Fibroblast of lung (primary cell): ENCODE results near the gene CCR7. TPM values are rescaled to one million over a fixed set of nuclear protein-coding genes. Genes with fewer than 3 reads are reported as not detected.

Source experiments
- DNase-seq, 2 donors: peaks; one replicate each; pipeline versions ENCODE4 v3.0.0 to v3.0.0-alpha.2; 2010; ENCODE audit warnings: low read depth in 2 of 2
- H2AFZ ChIP-seq: 2 replicates; pipeline ENCODE4 v1.5.1; 2012; ENCODE audit warnings: low read length, control low read depth, inconsistent platforms
- H3K27ac ChIP-seq: 2 replicates; pipeline ENCODE4 v1.5.1; 2011; ENCODE audit warnings: low read length, control low read depth; ENCODE audit not compliant: insufficient read depth
- H3K27me3 ChIP-seq: 2 replicates; pipeline ENCODE4 v1.5.1; 2011; ENCODE audit warnings: mild to moderate bottlenecking, low read length; ENCODE audit not compliant: control insufficient read depth, insufficient read depth
- H3K36me3 ChIP-seq: 2 replicates; pipeline ENCODE4 v1.5.1; 2011; ENCODE audit warnings: low read length; ENCODE audit not compliant: control insufficient read depth, insufficient read depth
- H3K4me1 ChIP-seq: 2 replicates; pipeline ENCODE4 v1.5.1; 2011; ENCODE audit warnings: low read length; ENCODE audit not compliant: control insufficient read depth, insufficient read depth; ENCODE audit errors: extremely low read depth
- H3K4me2 ChIP-seq: 2 replicates; pipeline ENCODE4 v1.5.1; 2011; ENCODE audit warnings: low read length, control low read depth; ENCODE audit not compliant: insufficient read depth; ENCODE audit errors: extremely low read depth
- H3K4me3 ChIP-seq, 4 experiments: fragments of 200-600 bp in 1 of 4; sonication (generic) in 1 of 4; replicated peaks in 1 of 4; 2 replicates each; pipeline ENCODE4 v1.5.1; 2011 to 2016; ENCODE audit warnings: low read length in 4 of 4, low read depth in 3 of 4, mild to moderate bottlenecking in 3 of 4, control low read depth in 2 of 4, inconsistent platforms in 1 of 4, mixed read lengths in 1 of 4; ENCODE audit not compliant: insufficient read depth in 1 of 4; ENCODE audit errors: control extremely low read depth in 1 of 4
- H3K79me2 ChIP-seq: 2 replicates; pipeline ENCODE4 v1.5.1; 2012; ENCODE audit warnings: mild to moderate bottlenecking, low read length, inconsistent platforms; ENCODE audit not compliant: control insufficient read depth, insufficient read depth
- H3K9ac ChIP-seq: 2 replicates; pipeline ENCODE4 v1.5.1; 2011; ENCODE audit warnings: mild to moderate bottlenecking, low read length, control low read depth; ENCODE audit not compliant: insufficient read depth
- H3K9me3 ChIP-seq: 2 replicates; pipeline ENCODE4 v1.5.1; 2012; ENCODE audit warnings: low read depth, low read length; ENCODE audit not compliant: control insufficient read depth, insufficient read depth
- H4K20me1 ChIP-seq: 2 replicates; pipeline ENCODE4 v1.5.1; 2011; ENCODE audit warnings: low read length; ENCODE audit not compliant: control insufficient read depth, insufficient read depth; ENCODE audit errors: extremely low read depth
- CTCF ChIP-seq, 2 donors: IDR thresholded peaks in 1 of 2; conservative IDR thresholded peaks in 1 of 2; 1 replicate in 1 of 2; 2 replicates in 1 of 2; pipeline ENCODE4 v1.5.1; 2011 to 2012; ENCODE audit warnings: low read length in 2 of 2, control low read depth in 1 of 2, inconsistent platforms in 1 of 2, low read depth in 1 of 2, mild to moderate bottlenecking in 1 of 2
- EZH2 ChIP-seq: IDR thresholded peaks from 2 replicates; pipeline ENCODE4 v1.5.1; 2012; ENCODE audit warnings: low read length, control low read depth, mild to moderate bottlenecking; ENCODE audit errors: missing control alignments
- polyA plus RNA-seq, 2 donors: library from polyadenylated mRNA; depleted of rRNA in 1 of 2; stranded (reverse) in 1 of 2; unstranded in 1 of 2; fragments of >200 nt; gene quantifications; 2 replicates each; pipeline ENCODE4 v1.2.1, GENCODE V29; 2011 to 2012; ENCODE audit warnings: missing spikeins in 1 of 2
- total RNA-seq: library from RNA; depleted of rRNA; stranded (reverse); fragments of >200 nt; gene quantifications from 2 replicates; pipeline ENCODE4 v1.2.1, GENCODE V29; 2014

Gene CCR7
- total and polyA plus RNA-seq, 2 donors (not counting 1 experiment from before 2014, with no cell fraction given): under 0.01 to 0.10 TPM

DNA sequence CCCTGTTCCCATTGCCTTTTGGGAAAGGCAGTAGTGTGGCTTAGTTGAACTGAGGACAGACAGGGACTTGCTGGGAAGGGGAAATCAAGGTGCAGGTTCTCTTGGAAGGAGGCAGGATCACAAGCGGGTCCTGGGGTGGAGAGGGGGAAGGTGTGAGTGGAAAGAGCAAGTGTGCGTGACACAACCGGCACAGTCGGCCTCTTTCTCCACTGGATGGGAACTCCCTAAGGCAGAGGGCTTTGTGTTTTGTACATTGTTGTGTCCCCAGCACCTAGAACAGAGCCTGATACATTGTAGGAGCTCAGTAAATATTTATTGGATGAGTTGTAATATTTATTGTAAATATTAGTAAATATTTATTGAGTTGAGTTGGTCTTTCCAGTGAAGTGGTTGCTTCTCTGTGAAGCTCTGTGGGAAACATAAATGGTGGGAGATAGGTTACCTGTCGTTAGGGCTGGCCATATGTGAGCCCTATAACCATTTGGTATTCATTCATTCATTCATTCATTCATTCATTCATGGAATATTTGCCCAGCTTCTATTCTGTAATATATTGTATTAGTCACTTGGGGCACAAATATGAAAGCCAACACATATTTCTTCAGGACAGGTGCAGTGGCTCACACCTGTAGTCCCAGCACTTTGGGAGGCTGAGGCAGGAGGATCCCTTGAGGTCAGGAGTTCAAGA, 48.3 kb upstream of the CCR7 start:
- Histone ChIP-seq H3K9ac (no peak overlapping the region), H4K20me1 (no peaks in the 10 kb centered on the region), H3K27ac (no peak overlapping the region), H3K27me3 (peaks cover 32% of the 10 kb centered on the region), H2AFZ (no peak overlapping the region), H3K4me1 (no peaks in the 10 kb centered on the region), H3K9me3 (no peaks in the 10 kb centered on the region), H3K36me3 (no peaks in the 10 kb centered on the region), H3K79me2 (no peaks in the 10 kb centered on the region), H3K4me3 (no peak overlapping the region), H3K4me2 (no peak overlapping the region)
- no peak for DNase-seq
- TF ChIP-seq EZH2 (no peak), CTCF (conservative IDR thresholded peaks at IDR 0.05 in 1 of 2, IDR thresholded peaks at IDR 0.05 in 1 of 2; ENCODE audit: low read depth in 1 of 2, low read length in 2 of 2) (no peak)

DNA sequence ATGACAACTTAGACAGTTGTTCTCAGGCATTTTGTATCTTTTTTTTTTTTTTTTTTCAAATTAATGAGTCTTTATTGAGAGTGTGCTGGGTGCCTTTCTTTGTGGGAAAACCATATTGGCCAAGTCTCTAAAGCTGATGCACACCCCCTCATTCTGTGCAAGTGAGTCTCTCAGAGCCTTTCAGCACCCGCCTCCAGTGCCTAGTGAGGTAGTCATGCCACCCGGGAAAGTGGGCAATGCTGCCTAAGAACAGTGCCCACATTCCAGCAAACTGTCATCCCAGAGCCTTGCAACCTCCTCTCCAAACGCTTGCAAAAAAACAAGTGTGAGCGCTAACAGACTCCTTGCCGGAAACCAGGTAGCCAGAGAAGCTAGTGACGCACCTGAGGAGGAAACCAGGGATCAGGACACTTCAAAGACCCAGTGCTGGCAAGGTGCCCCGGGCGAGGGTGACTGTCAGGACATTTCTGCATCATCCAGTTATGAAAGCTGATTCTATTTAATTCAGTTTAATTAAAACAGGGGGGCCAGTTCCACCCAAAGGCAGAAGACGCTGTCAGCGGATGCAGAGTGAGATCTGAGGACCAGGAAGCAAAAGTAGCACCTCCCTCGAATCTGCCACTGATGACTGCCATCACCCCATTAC, 47.5 kb upstream of the CCR7 start:
- H3K36me3 ChIP-seq: no peaks in the 10 kb centered on the region

More for the DNA sequence above, 47.5 kb upstream of the CCR7 start:
- H3K9me3 ChIP-seq: no peaks in the 10 kb centered on the region
- no peak for TF ChIP-seq EZH2
- TF ChIP-seq CTCF (conservative IDR thresholded peaks at IDR 0.05 in 1 of 2, IDR thresholded peaks at IDR 0.05 in 1 of 2; ENCODE audit: low read depth in 1 of 2, low read length in 2 of 2): no peak
- no peak overlapping the region for H3K4me2 ChIP-seq
- DNase-seq: no peak
- H2AFZ ChIP-seq: no peak overlapping the region
- no peak overlapping the region for H3K4me3 ChIP-seq
- no peaks in the 10 kb centered on the region for H3K4me1 ChIP-seq
- H4K20me1 ChIP-seq: no peaks in the 10 kb centered on the region
- H3K27ac ChIP-seq: no peak overlapping the region
- no peaks in the 10 kb centered on the region for H3K79me2 ChIP-seq
- H3K9ac ChIP-seq: no peak overlapping the region
- H3K27me3 ChIP-seq: peaks cover 30% of the 10 kb centered on the region
